HUDEP-2 (cell line): ENCODE results near the gene TOGARAM2.
"Not testable (repeated sequence)": the region's sequence is repeated elsewhere in the genome, so short reads cannot be mapped to it uniquely, and the experiment has no call there.

Experiments
- DNase-seq, 76 experiments: peaks; one replicate each; lab custom pipeline; 2025; ENCODE audit not compliant: unreplicated experiment in 76 of 76; lab: John Stamatoyannopoulos, UW

The TOGARAM2 gene

GRCh38 chr2:28975671-28976070 lies 5.4 kb upstream of the TOGARAM2 start:
- DNase-seq, result no peak

GRCh38 chr2:28976584-28976983 lies 4.5 kb upstream of the TOGARAM2 start:
- DNase-seq, result no peak

- DNase-seq, result no peak
Measured at GRCh38 chr2:28977176-28977875, 3.8 kb upstream of the TOGARAM2 start.

- DNase-seq, result not testable (repeated sequence)
Measured at GRCh38 chr2:28978001-28978400, 3.1 kb upstream of the TOGARAM2 start.

GRCh38 chr2:28978606-28979005 lies 2.5 kb upstream of the TOGARAM2 start:
- DNase-seq, result no peak

GRCh38 chr2:28979041-28979440 lies 2.1 kb upstream of the TOGARAM2 start:
- no peak for DNase-seq

DNA sequence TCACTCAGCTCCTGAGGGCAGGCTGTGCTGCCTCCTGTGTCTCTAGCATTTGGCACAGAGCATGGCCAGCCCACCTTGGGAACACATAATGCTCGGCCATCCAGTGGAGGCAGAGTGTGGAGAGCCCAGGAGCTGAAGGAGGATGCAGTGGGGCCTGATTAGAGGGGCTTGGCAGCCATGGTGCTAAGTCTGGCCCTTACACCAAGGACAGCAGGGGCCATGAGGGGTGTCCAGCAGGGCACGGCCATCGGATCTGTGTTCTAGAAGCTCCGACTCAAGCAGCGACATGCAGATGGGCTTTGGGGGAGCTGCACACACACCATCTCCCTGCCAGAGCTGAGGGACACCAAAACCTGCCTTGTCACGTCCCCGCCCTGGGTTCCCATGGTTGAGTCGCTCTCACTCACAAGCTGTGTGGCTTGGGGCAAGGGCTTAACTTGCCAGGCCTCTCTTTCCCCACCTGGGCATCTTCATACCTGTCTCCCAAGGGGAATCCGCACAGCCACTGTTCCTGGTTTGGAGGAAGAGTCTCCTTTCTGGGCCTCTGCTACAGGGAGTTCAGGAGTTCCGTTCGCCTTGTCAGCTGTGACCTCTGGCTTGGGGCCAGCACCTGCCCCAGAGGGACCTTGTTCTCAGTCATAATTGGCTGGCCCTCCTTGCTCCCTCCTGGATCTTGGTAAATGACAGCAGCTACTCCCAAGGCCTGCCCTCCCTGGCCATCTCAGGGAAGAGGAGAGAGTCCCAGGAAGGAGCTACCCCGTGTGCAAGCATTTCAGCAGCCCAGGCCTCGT lies 1.3 kb upstream of the TOGARAM2 start:
- DNase-seq, result no peak

DNA sequence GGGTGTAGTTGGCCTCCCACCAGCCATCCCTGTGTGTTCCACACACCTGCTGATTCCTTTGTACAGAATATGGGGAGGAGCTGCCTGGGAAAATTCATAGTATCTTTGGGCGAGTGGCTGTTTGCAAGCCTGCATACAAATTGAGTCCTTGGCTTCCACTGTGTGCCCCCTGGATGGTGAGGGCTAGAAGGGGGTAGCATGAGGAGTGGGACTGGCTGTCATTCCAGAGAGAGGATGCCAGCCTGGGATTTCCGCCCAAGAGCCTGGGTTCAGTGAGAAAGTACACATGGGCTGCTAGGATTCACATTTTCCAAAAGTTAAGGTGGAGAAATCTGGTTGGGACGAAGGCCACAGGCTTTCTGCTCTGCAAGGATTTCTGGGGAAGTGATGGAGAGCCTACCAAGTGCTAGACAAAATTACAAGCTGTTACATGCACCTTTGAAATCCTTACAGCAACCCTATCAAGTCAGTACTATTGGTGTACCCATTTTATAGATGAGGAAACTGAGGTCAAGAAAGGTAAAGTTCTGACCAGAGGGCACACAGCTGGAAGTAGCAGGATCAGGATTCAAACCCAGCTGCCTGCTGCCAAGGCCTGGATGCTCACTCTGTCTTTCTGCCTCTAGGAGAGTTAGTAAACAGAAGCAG lies 606 bp upstream of the TOGARAM2 start:
- DNase-seq, result no peak

- DNase-seq, result no peak
Measured at GRCh38 chr2:28981620-28982376, 700 bp downstream of the TOGARAM2 start.

- no peak for DNase-seq
Measured at GRCh38 chr2:28982381-28982950, 1.4 kb downstream of the TOGARAM2 start.

DNA sequence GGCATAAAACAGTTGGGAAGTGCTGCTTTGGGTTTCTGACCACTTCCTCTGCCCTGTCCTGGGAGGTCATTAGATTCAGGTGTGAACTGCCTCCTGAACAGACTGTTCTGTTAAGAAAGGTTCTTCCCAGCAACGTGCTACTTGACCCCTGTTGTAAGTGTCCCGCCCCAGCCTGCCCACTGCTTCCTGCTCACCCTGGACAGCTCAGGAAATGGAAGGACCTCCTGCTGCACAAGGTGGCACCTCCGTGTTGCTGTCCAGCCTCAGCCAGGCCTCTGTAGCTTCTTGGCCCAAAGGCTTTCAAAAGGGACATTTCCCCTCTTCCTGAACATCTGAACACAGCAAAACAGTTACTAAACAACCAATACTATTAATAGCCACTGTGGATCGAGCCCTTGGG lies 5.3 kb downstream of the TOGARAM2 start:
- no peak for DNase-seq

- no peak for DNase-seq
Measured at GRCh38 chr2:28989973-28990372, 8.9 kb downstream of the TOGARAM2 start.

DNA sequence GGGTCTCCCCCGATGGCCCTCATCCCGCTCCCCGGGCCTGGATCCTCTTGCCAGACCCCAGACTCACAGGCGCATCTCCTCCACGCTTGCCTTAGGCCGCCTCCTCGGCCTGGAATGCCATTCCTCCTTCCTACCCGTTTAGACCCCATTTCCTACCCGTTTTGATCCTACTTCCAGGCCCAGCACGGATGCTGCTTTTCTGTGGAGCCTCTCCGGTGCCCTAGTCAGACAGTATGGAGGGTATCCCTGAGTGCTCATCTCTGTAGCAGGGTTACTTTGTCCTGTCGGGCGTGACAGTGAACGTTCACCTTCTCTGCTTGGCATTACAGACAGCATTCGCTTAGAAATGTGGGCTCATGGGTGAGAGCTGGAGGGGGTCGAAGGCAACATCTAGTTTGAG lies 9.3 kb downstream of the TOGARAM2 start:
- no peak for DNase-seq

DNA sequence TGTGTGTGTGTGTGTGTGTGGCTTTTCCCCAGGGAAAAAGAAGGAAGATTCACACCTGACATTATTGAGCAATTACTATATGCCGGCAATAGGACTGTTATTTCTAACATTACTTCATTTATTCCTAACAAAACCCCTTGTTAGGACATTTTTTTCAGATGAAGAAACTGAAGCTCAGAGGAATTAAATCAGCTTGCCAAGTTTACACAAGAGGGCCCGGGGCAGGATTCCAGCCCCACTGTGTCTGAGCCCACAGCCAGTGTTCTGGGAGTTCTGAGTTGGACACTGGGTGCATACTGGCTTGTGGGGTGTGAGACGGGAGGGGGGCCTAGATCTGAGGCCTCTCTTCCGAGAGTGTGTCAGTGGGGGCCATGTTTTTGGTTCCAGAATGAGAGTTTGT lies 9.9 kb downstream of the TOGARAM2 start:
- no peak for DNase-seq

- DNase-seq, result no peak
Measured at GRCh38 chr2:28991460-28991859, 10.4 kb downstream of the TOGARAM2 start.

- no peak for DNase-seq
Measured at GRCh38 chr2:28993206-28993960, 12.3 kb downstream of the TOGARAM2 start.

DNA sequence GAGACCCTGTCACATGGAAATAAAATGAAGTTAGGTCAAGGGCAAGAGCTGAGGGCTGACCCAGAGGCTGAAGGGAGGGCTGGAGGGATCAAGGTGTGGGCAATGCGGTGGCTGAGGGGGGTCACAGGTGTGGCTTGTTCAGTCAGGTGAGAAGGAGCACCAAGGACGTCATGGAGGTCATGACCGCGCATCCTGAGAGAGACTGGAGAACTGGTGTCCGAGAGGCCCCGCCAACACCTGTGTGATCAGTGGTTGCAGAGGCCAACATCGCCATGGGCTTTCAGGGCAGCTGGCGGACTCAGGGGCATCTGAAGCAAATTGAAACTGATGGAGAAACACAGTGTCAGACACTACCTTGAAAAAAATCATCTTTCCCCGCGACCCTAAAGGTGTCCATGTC lies 13.0 kb downstream of the TOGARAM2 start:
- no peak for DNase-seq

GRCh38 chr2:28994679-28995078 lies 13.6 kb downstream of the TOGARAM2 start:
- DNase-seq, result no peak

DNA sequence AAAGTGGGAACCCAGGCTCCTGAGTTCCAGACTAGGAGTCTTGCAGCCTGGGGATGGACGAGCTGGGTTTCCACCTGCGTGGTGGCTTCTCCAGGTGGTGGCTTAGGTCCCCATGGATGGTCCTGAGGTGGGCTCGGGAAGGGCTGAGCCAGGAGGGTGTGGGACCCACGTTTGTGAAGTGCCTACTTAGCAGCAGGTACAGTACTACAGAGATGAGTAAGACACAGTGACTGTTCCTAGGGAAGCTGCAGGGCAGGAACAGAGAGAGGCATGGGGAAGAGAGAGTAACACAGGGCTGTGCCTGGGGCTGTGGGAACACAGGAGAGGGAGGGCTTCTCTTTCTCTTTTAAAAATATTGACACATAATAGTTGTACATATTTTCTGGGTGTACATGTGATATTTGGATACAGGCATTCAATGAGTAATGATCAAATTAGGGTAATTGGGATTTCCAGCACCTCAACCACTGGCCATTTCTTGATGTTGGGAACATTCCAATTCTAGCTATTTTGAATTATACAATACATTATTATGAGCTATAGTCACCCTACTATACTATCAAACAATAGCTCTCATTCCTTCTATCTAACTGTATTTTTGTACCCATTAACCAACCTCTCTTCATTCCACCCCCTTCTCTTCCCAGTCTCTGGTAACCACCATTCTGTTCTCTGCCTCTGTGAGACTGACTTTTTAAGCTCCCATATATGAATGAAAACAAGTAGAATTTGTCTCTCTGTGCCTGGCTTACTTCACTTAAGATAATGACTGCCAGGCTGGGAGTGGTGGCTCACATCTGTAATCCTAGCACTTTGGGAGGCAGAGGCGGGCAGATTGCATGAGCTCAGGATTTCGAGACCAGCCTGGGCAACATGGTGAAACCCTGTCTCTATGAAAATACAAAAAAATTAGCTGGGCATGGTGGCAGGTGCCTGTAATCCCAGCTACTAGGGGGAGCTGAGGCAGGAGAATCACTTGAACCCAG lies 15.0 kb downstream of the TOGARAM2 start:
- DNase-seq, result no peak
